Activated CD4-positive, CD25-positive, alpha-beta regulatory T cell (primary cell): Measurements from ENCODE around the gene EIF2S3B.
"Not testable (repeated sequence)": the region's sequence is repeated elsewhere in the genome, so short reads cannot be mapped to it uniquely, and the experiment has no call there.

ENCODE experiments used
- DNase-seq, 4 experiments: peaks; one replicate each; lab custom pipeline; 2025; lab: John Stamatoyannopoulos, UW

EIF2S3B gene

DNA sequence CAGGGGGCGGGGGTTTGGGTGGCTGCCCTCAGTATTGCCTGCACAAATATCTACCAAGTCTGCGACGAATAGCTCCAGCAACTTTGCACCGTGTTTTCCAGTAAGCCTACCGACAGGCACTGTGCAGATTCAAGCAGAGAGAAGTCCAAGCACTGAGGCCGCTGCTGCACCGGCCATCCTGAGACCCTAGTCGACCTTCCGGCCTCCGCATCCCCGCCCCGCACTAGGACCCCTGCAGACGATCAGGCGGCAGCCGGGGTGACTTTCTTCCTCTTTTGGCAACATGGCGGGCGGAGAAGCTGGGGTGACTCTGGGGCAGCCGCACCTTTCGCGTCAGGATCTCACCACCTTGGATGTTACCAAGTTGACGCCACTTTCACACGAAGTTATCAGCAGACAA, at the start of gene EIF2S3B:
Gene EIF2S3B (plus strand): TSS at position 271 of the 400 bp plus-strand sequence. CDS start 13 bp downstream, at position 284.
- DNase-seq = no peak

- DNase-seq = no peak
Observed at GRCh38 chr12:10456856-10457255, 48.8 kb upstream of the EIF2S3B start.

DNA sequence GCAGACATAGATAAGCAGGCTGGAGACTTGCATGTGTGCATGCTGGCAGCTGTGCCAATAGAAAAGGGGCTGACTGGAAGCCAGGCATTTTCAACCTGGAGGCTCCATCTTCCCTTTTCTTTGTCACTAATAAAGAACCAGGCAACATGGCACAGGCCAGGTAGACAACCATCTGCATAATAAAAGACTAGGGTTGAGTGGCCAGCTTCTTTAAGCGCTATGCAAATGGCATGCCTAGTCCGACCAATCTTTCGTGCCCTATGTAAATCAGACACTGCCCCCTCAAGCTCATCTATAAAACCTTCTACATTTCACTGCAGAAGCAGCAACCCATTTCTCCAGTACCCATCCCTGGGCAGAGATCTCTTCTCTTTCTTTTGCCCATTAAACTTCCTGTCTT, 47.9 kb upstream of the EIF2S3B start:
- DNase-seq = no peak

- DNase-seq = no peak
Observed at GRCh38 chr12:10466311-10466710, 39.4 kb upstream of the EIF2S3B start.

GRCh38 chr12:10469701-10470100, 36.0 kb upstream of the EIF2S3B start:
- DNase-seq = no peak

DNA sequence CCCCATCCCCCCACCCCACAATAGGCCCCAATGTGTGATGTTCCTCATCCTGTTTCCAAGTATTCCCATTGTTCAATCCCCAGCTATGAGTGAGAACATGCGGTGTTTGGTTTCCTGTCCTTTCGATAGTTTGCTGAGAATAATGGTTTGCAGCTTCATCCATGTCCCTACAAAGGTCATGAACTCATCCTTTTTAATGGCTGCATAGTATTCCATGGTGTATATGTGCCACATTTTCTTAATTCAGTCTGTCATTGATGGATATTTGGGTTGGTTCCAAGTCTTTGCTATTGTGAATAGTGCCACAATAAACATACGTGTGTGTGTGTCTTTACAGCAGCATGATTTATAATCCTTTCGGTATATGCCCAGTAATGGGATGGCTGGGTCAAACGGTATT, 32.9 kb upstream of the EIF2S3B start:
- not testable (repeated sequence) for DNase-seq

GRCh38 chr12:10481901-10482300, 23.8 kb upstream of the EIF2S3B start:
- DNase-seq = not testable (repeated sequence)

DNA sequence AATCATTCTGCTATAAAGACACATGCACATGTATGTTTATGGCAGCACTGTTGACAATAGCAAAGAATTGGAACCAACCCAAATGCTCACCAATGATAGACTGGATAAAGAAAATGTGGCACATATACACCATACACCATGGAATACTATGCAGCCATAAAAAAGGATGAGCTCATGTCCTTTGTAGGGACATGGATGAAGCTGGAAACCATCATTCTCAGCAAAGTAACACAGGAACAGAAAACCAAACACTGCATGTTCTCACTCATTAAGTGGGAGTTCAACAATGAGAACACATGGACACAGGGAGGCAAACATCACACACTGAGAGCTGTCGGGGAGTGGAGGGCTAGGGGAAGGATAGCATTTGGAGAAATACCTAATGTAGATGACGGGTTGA, 18.4 kb upstream of the EIF2S3B start:
- DNase-seq = not testable (repeated sequence)

DNA sequence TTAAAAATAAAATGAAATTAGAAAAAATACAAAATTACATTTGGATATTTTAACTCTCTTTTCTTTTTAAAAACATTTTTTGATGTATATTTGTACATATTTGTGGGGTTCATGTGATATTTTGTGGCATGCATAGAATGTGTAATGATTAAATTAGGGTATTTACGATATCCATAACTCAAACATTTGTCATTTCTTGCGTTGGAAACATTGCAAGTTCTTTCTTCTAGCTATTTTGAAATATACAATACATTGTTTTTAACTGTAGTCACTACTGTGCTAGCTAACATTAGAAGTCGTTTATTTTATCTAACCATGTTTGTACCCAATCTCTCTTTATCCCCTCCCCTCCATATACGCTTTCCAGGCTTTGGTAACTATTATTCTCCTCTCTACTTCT, 13.9 kb upstream of the EIF2S3B start:
- DNase-seq = no peak

GRCh38 chr12:10497602-10498001, 8.1 kb upstream of the EIF2S3B start:
- no peak for DNase-seq

GRCh38 chr12:10498042-10498441, 7.6 kb upstream of the EIF2S3B start:
- no peak for DNase-seq

- no peak for DNase-seq
Observed at GRCh38 chr12:10501030-10501429, 4.7 kb upstream of the EIF2S3B start.

GRCh38 chr12:10503460-10503859, 2.2 kb upstream of the EIF2S3B start:
- DNase-seq = no peak

GRCh38 chr12:10511756-10512355, 6.2 kb downstream of the EIF2S3B start:
- DNase-seq = no peak

DNA sequence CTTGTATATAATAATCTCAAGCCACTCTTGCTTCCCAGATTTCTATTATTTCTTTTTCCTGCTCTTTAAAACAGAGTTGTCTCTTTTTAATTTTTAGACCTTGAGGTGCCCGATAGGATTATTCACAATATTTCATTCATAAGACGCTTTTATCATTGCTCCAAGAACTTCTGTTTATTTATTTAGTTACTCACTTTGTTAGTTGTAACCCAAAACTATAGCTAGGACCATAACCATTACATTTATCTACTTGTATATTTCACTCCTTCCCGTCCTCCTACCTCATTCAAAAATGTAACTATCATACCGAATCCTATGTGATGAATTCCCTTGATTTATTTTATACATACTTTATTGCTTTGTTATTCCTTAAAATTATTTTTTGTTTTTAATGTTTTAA, 7.1 kb downstream of the EIF2S3B start:
- no peak for DNase-seq

GRCh38 chr12:10521555-10521954, 15.9 kb downstream of the EIF2S3B start:
- no peak for DNase-seq

- no peak for DNase-seq
Observed at GRCh38 chr12:10528174-10528953, 22.7 kb downstream of the EIF2S3B start.

DNA sequence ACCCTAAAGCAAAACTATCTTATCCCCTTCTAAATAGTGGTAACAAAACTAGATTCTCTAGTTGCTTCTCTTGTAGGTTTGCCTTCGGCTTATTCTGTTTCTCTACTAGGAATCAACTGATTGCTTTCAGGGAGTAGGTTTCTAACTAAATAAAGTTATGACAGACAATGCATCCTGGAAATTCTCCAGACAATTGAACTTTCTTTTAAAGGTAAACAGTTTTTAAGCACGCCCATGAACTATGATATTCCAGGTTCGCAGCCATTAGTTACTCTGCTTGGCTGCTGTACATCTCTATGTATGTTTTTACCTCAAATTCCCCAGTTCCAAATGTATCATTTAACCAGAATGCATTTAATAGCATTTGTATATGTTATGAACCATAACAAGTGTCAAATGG, 23.9 kb downstream of the EIF2S3B start:
- no peak for DNase-seq

DNA sequence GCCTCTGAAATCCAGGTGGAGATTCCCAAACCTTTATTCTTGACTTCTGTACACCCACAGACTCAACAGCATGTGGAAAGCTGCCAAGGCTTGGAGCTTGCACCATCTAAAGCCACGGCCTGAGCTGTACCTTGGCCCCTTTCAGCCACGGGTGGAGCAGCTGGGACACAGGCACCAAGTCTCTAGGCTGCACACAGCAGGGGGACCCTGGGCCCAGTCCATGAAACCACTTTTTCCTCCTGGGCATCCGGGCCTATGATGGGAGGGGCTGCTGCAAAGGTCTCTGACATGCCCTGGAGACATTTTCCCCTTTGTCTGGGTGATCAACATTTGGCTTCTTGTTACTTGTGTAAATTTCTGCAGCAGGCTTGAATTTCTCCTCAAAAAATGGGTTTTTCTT, 32.0 kb downstream of the EIF2S3B start:
- no peak for DNase-seq

DNA sequence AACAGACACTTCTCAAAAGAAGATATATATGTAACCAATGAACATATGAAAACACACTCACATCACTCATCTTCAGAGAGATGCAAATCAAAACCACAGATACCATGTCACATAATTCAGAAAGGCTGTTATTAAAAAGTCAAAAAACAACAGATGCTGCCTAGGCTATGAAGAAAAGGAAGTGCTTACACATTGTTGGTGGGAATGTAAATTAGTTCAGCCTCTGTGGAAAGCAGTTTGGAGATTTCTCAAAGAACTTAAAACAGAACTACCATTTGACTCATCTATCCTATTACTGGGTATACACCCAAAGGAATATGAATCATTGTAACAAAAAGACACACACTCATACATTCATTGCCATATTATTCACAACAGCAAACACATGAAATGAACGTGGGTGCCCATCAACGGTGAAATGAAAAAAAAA, 35.1 kb downstream of the EIF2S3B start:
- no peak for DNase-seq

DNA sequence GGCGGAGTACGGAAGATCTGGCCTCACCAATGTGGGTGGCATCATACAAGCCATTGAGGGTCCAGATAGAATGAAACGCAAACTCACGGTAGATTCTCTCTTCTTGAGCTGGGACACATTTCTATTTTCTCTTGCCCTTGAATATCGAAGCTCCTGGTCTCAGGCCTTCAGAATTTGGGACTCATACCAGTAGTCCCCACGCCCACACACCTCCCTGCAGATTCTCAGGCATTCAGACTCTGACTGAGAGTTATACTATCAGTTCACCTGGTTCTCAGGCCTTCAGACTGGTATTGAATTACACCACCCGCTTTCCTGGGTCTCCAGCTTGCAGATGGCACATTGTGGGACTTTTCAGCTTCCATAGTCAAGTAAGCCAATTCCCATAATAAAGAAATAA, 37.8 kb downstream of the EIF2S3B start:
- DNase-seq = no peak

DNA sequence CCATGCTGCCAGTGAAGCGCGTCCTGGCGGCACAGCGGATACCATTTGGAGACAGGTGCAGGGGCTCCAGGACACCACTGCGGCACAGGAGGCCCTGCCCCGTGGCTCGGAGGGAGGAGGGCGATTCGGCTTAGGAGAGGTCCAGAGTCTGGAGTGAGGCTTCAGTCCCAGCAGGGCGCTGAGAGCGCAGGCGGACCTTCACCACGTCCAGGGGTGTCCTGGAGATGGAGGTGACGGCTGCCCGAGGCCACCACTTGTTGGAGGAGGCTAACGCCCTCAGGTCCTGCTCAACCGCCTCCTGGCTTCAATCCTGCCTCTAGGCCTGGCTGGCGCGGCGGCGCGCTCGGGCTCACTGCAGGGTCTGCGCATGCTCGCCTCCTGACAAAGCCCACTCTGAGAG, 45.7 kb downstream of the EIF2S3B start:
- no peak for DNase-seq

DNA sequence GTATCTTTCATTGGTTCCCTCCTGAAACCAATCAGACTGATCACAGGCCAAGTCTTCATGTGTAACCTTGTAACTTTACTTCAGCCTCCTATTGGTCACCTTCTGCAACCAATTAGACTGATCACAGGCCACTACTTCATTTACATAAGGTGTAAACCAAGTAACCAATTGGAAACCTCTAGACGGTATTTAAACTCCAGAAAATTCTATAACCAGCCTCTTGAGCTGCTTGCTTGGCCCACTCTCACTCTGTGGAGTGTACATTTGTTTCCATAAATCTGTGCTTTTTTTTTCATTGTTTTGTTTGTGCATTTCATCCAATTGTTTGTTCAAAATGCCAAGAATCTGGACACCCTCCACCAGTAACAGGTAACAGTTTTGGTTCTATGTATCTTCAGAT, 47.5 kb downstream of the EIF2S3B start:
- no peak for DNase-seq
